ENCODE data around the gene ARRB1. TPM values are rescaled to one million over a fixed set of nuclear protein-coding genes. Genes with fewer than 3 reads are reported as not detected.

The ARRB1 gene
- total RNA-seq, 1 donor from 2014 or later, result 38.0 TPM

DNA sequence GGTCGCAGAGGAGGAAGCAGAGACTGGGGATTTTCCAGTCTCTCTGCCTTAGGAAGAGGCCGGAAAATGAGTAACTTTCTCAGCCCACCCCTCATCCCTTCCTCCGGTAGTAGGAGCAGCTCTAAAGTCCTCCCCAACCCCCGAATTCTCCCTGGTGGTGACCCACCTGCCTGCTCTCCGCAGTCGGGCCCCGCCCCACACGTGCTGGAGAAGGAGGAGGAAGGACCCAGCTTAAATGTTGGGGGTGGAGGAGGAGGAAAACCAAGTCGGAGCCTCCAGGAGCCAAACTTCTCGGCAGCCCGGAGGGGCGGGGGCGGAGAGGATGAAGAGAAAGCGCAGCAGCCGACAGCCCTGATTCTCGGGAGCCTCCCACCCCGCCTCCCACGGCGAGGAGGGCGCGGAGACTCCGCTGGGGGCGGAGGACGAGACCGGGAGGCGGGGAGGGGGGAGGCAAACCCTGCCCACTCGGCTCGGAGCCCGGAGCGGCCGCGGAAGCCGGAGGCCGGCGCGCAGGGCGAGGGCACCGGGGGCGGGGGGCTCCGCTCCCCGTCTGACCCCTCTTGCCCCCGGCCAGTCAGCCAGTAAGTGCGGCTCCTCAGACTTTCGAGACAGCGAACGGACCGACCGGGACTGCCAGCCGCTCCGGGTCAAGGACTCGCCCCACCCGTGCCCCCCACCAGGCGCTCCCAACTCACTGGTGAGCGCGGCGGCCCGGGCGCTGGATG, 111.0 kb downstream of the ARRB1 start, which contains the start of gene TPBGL:
Gene TPBGL (plus strand): TSS at position 464 of the 725 bp plus-strand sequence. CDS start 276 bp downstream, outside the sequence.
- Mint-ChIP-seq H3K27me3 (ENCODE audit: unreplicated experiment) (peaks cover 28% of the 10 kb centered on the region), H3K27ac (ENCODE audit: unreplicated experiment) (peak within 1 kb of the TSS; percentile 22), H3K36me3 (ENCODE audit: unreplicated experiment) (no peaks in the 10 kb centered on the region), H3K4me3 (ENCODE audit: unreplicated experiment) (peak within 1 kb of the TSS; percentile 78), H3K4me1 (ENCODE audit: low read depth, unreplicated experiment) (peaks cover 26% of the 10 kb centered on the region), H3K9me3 (ENCODE audit: unreplicated experiment) (peaks cover 8% of the 10 kb centered on the region)
- TF ChIP-seq, protein P1, sequence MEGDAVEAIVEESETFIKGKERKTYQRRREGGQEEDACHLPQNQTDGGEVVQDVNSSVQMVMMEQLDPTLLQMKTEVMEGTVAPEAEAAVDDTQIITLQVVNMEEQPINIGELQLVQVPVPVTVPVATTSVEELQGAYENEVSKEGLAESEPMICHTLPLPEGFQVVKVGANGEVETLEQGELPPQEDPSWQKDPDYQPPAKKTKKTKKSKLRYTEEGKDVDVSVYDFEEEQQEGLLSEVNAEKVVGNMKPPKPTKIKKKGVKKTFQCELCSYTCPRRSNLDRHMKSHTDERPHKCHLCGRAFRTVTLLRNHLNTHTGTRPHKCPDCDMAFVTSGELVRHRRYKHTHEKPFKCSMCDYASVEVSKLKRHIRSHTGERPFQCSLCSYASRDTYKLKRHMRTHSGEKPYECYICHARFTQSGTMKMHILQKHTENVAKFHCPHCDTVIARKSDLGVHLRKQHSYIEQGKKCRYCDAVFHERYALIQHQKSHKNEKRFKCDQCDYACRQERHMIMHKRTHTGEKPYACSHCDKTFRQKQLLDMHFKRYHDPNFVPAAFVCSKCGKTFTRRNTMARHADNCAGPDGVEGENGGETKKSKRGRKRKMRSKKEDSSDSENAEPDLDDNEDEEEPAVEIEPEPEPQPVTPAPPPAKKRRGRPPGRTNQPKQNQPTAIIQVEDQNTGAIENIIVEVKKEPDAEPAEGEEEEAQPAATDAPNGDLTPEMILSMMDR (IDR thresholded peaks at IDR 0.05; ENCODE audit: partially characterized antibody, unreplicated experiment), result no peak
- peak; percentile 53 for DNase-seq

DNA sequence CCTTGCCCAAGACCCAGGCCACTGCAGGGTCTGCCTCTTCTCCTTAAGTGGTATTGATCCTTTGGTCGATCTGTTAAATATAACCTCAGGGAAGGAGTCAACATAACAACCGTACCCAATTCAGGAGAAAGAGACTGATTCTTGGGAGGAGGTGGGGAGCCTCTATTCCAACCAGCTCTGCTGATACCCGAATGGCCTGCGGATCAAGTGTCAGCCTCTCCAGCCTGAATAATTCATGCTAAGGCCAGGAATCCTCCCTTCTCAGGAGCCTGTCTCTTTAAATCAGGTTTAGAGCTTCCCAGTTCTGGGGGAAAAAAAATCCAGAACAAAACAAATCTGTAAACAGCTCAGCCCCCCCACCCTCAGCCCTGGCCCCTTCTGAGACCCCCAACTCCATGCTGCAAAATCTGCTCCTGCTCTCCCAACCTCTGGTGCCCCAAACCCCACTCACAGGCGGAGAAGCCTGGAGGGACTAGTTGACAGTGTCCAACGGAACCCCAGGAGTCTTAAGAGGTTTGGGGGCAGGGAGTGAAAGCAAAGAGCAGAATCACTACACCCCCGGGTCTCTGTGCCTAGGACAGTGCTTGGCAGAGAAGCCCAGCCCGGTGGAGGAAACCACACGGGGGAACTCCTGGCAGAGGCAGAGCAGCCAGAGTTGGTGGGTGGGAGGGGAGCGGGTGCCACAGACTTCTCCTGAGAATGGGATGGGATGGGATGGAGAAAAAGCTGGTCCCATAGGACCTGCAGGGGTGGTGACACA, 111.8 kb downstream of the ARRB1 start:
- Mint-ChIP-seq H3K27ac (ENCODE audit: unreplicated experiment) (peak overlapping the region; percentile 44), H3K4me1 (ENCODE audit: low read depth, unreplicated experiment) (peaks cover 26% of the 10 kb centered on the region), H3K36me3 (ENCODE audit: unreplicated experiment) (no peaks in the 10 kb centered on the region), H3K4me3 (ENCODE audit: unreplicated experiment) (peak overlapping the region; percentile 78), H3K27me3 (ENCODE audit: unreplicated experiment) (peaks cover 28% of the 10 kb centered on the region), H3K9me3 (ENCODE audit: unreplicated experiment) (peaks cover 8% of the 10 kb centered on the region)
- TF ChIP-seq, protein P1 (IDR thresholded peaks at IDR 0.05; ENCODE audit: partially characterized antibody, unreplicated experiment), result no peak
- DNase-seq, result peak; percentile 15

DNA sequence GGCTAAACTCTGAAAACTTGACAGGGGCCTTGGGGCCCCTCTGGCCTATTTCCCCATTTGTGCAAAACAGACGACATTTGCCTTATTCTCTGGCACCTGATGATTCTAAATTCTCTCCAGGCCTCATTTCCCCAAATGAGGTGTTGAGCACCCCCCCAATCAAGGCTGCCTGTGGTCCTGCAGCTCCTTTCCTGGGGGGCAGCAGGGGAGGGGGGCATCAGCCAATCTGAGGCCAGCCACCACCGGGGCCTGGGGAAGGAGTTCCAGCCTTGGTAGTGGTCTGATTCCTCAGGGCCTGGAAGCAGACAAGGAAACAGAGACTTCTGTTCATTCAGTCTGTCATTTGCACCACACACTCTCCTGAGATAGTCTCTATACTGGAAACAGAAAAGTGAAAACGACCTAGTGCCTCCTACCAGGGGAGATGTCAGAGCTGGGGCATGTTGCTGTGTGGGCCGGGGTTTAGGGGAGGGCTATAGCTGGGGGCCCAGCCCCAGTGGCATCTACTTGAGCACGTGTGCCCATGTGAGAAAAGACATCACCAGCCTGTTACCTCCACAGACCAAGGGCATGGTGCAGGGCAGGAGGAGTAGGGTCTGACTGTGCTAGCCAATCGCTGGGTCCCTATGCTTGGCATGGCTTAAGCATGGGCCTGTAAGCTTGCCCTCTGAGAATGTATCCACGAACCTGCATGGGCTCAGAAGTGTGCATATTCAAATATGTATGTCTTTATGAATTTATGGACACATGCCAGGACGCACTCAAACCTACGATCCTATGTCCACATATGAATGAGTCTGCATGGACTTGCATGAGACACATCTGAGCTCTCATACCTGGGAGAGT, 112.6 kb downstream of the ARRB1 start:
- peaks cover 7% of the 10 kb centered on the region for H3K36me3 Mint-ChIP-seq (ENCODE audit: unreplicated experiment)
- no peak for DNase-seq
- H3K4me3 Mint-ChIP-seq (ENCODE audit: unreplicated experiment), result peak overlapping the region; percentile 78
- H3K27ac Mint-ChIP-seq (ENCODE audit: unreplicated experiment), result peak overlapping the region; percentile 44
- peaks cover 9% of the 10 kb centered on the region for H3K9me3 Mint-ChIP-seq (ENCODE audit: unreplicated experiment)
- TF ChIP-seq, protein P1 (IDR thresholded peaks at IDR 0.05; ENCODE audit: partially characterized antibody, unreplicated experiment), result no peak
- H3K27me3 Mint-ChIP-seq (ENCODE audit: unreplicated experiment), result peaks cover 28% of the 10 kb centered on the region
- H3K4me1 Mint-ChIP-seq (ENCODE audit: low read depth, unreplicated experiment), result peaks cover 26% of the 10 kb centered on the region

DNA sequence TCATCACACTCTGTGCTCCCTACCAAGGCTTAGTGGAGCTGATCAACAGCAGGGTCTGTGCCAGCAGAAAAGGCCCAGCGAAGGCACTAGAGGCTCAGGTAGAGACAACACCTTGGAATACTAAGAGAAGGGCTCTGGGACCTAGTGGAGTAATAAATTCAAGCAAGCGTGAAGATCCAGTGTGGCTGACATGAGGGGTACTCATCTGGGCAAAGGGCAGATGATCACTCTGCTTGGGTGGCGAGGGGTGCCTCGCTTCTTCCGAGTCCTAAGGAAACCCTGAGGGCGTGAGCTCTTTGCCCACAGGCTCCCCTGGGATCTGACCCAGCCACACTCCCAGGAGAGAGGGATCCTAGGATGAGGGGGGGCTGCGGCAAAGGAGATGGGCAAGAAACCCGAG, 114.4 kb downstream of the ARRB1 start:
- Mint-ChIP-seq H3K4me3 (ENCODE audit: unreplicated experiment) (no peak overlapping the region), H3K27me3 (ENCODE audit: unreplicated experiment) (peaks cover 15% of the 10 kb centered on the region)
- no peak for DNase-seq

More for the DNA sequence above, 114.4 kb downstream of the ARRB1 start:
- Mint-ChIP-seq H3K36me3 (ENCODE audit: unreplicated experiment) (peaks cover 12% of the 10 kb centered on the region), H3K9me3 (ENCODE audit: unreplicated experiment) (peaks cover 8% of the 10 kb centered on the region), H3K27ac (ENCODE audit: unreplicated experiment) (no peak overlapping the region), H3K4me1 (ENCODE audit: low read depth, unreplicated experiment) (peaks cover 26% of the 10 kb centered on the region)
- TF ChIP-seq, protein P1 (IDR thresholded peaks at IDR 0.05; ENCODE audit: partially characterized antibody, unreplicated experiment), result no peak

Measured in glutamatergic neuron (in vitro differentiated cells).